HG03135 (cell line): ENCODE data around the gene CACNA1E.

Experiments used
- ATAC-seq: cut with Tn5 transposase; IDR thresholded peaks from one replicate; pipeline ENCODE4 v1.9.1; 2021; ENCODE audit warnings: mild to moderate bottlenecking, moderate library complexity; ENCODE audit not compliant: unreplicated experiment

CACNA1E gene

DNA sequence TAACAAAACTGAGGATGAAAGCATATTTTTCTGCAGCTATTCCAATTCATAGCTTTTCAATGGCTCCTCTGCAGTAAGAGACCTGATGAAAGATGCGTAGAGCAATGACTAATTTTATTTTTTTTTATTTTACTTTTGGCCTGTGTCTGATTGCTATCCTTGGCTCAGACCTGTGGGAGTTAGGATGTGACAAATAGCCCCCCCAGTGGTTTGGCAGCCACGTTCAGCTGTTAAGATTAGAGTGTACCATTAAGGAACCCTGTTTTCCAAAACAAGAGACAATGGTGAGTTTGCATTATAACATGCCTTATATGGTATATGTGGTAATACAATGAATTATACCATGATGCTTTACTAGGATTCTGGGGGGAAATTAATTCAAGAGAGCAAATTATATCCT, 264.7 kb downstream of the CACNA1E start:
- ATAC-seq: no peak

DNA sequence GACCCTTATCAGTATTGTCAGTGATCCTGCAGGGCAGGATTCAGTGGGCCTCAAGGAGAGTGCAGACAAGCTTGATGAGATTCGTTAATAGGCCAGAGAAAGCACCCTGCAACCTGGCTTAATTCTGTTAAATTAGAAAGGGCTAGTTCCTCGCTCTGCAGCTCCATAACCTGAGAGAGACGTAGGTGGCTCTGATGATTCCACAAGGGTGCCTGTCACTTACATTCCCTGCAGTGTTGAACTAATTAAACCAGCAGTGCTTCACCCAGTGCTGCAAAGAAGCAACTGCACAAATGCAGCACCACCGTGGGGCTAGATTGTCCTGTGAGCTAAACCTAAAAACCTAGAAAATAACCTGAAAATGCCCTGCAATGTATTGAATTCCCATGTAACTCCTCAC, 270.8 kb downstream of the CACNA1E start:
- no peak for ATAC-seq

DNA sequence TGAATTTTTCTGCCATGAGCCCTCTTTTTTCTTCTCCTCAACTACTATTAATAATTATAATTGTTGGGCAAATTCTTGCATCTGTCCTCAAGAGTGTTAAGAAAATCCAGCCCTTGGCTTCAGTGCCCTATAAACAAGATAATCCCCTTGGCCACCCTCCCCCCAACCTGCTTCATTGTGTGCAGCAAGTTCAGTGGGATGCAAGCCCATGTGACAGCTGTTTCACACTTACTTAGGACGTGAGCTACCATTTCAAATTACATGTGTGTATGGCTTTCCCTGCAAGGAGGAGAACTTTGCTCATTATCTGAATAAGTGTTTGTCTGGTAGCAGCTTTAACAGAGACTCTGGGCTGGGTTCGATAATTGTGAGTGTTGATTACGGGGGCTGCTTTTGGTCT, 276.2 kb downstream of the CACNA1E start:
- no peak for ATAC-seq

DNA sequence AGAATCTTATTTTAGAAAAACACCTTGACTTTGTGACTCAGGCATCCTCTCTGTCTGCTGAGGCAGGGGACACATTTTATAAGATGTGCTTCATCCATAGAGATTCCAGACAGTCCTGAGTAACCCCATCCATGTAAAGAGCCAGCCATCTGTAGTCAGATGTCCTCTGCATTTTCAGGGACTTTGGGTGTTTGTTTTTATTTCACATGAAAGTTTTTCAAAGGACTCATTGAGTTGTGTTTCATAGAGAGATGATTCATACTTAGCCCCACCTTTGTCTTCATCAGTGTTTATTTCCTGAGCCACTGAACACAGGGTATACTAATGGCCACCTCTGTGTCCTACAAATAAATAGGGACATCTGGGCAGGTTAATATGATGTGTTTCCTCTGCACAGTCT, 280.4 kb downstream of the CACNA1E start:
- no peak for ATAC-seq

DNA sequence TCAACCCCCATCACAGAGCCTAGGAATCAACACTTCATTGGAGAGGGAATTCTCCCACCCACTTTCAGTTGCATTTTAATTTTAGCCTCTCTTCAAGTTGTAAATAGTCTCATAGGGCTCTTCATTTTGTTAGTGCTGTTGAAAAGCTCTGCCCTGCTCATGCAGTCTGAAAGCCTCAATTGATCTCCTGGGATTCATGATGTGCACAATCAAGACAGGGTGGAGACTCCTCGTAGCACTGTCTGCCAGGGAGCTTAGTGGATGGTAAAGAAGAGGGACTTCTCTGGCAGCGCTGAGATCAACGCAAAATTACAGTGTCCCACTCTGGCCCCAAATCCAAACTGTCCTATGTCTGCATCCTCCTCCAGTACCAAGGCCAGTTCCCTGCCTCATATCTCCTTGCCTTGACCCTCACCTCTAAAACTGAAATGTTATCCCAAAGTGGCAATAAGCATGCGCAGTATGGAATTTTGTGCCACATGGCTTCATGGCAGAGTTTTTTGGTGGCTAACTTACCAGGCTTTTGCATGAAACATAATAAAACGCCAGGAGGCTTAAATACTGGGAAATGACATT, 282.2 kb downstream of the CACNA1E start:
- no peak for ATAC-seq

DNA sequence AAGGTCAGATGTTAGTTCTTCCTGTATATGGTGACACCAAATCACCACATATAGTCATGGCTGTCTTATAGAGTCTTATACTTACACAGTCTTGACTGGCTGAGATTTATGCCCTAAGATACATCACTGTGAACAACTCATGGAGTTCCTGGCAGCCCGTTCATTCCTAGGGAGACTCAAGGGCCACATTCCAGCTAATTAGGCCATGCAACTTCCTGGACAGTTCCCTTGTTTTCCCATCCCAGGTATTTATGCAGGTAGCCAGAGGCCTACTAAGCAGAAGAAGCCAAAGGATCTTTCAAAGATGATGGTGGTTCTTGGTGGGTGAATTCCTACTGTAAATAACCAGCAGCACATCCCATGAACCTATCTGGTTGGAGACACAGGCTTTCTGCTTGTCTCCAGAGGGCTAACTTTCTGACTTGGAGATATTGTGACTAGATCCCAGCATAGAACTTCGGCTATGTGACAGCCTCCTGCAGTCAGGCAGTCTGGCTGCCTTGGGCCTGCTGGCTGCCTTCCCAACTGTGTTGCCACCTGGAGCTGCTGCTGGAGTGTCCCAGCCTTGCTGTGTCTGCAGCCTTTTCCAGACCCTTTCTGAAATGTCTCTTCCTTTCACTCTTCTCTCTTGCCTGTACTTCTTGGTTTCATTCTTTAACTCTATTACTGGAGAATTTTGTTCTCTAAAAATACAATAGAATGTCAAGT, 283.8 kb downstream of the CACNA1E start:
- ATAC-seq: no peak

DNA sequence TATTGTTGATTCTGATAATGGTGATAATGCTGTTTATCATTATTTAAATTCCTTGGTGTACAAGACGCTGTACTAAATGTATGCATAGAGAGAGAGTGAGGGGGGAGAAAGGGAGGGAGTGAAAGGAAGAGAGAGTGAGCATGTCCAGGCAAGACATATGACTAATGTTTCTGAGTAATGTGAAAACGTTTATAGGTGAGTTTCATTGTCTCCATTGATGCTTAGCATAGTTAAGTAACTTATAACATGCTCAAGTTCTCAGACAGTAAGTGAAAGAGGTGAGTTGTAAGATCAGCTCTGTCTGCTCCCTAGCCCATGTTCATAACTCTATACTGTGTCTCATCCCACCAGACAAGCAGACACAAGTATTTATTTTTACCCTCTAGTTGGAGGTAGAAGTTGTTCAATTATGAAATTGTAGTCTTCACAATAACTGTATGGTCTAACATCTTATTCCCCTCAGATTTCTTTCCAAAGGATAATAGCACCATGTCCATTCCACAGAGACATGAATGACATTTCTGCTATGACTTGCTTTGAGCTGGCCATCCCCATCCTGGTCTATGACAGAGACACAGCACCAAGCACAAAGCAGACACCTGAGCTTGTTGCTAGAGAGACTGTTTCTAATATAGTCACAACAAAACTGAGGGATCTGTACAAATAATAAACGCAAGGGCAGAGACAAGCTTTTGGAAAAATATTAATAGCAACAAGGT, 285.1 kb downstream of the CACNA1E start:
- no peak for ATAC-seq

DNA sequence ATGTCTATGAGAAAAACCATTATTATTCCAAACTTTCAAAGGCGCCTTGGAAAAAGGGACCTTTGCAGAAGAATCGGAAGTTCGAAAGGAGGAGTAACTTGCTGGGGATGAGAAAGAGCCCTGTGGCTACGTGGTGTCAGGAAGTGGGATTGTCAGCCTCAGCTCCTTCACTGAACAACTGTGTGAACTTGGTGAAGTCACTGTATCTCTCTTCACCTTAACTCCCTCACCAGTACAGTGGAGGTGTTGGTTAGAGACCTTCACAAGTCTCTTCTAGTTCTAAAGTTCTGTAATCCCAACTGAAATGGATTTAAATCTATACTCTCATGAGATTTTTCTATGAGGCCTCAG, 285.6 kb downstream of the CACNA1E start:
- ATAC-seq: no peak

DNA sequence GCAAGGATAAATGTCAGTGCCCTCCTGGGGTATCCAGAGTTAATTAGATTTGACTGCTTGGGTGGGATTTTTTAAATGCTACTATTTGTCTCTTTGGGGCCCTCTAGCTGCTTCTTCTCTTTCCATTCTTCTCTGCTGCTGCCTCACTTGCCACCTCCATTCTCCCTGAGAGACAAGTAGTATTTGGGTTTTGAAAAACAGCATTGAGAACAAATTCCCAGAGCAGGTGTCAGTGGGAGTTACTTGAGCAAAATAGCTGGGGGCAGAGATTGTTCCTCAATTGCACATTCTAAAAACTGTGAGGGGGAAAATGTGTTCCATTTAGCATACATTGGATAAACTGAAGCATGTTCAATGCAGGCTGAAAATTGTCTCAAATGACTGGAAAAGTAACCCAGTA, 286.5 kb downstream of the CACNA1E start:
- no peak for ATAC-seq

DNA sequence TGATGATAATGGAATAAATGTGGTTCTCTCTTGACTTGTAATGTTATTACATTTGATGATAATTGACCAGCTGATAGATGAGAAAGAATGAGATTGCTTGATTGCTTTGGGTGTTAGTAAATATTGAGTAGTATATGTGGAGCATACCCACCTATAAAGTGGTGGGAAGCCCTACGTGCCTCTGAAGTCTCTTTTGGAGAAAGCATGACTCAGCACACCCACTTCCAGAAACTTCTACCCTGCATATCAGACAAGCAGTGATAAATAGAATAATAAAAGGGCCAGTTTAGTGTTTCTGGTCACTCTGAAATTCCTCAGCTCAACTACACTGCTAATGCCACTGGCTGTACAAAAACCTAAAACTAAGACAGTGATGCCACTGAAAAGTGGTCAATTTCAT, 289.4 kb downstream of the CACNA1E start:
- no peak for ATAC-seq

DNA sequence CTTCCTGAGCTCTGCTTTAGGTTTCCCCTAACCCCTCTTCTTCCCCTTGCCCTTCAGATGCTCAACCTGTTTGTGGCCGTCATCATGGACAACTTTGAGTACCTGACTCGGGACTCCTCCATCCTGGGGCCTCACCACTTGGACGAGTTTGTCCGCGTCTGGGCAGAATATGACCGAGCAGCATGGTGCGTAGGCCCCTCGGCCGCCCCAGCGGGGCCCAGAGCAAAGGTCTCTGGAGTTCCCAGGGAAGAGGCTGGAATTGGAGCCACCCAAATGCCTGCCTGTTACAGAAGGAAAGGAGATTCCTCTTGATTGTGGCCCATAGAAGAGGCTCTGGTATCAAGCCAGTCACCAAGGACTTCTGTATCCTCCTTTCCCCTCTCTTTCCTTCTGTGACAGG, 292.7 kb downstream of the CACNA1E start:
- ATAC-seq: no peak

DNA sequence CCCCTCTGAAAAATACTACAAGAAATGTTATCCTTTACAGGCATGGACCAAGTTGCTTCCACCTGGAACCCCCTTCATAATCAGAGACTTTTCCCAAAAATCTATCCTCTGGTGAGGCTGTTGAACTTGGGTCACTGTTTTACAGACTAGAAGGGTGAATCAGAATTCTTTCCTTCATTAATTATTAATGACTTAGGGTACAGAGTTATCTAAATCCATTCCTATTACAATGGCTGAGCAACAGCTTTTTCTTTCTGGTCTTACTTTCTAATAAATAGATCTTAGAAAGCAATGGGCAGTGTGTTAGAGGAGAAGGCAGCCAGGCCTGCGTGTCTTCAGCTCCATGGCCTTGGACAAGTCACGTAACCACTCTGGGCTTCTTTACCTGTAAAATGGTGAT, 294.0 kb downstream of the CACNA1E start:
- ATAC-seq: no peak

DNA sequence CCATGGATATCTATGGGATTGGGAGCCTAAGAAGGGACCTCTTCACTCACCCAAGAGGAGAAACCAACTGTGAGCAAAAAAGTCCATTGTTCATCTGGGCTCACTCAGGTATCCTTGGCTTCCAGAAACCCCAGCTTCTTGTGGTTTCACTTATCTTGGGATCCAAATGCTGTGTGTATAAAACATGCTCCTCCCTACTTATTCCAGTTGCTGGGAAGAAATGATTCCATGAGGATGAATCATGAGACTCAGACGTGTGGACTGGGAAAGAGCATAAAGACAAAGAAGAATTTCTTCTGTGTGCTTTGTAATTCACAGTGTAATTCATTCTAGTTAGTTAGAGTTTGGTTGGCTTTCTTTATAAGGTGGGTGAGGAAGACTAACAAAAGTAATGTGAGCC, 294.5 kb downstream of the CACNA1E start:
- no peak for ATAC-seq

DNA sequence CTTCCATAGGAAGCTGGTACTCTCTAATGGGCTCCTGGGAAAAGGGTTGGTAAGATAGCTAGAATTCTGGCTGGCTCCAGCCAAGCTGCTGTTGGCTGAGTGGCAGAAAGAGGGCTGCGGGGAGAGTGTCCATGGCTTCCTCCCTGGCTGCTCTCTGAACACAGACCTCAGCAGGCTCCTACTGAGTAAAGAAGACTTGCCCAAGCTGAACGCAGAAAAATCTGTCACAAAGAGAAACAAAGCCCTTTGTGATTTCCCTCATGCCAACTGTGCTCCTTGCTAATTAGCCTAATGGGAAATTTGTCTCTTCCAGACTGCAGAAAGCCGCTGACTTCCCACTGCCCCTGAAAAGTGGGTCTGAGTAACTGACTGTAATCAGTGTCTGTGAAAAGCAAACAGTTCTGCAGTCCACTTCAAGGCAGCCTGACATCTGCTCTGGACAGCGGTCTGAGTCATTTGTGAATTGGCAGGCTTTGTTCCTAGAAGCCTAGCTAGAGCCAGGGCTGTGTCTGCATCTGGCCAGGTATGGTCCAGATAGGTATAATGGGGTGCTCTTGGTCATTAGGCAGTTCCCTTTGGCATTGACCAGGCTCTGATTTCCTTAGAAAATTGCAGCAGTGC, 295.4 kb downstream of the CACNA1E start:
- ATAC-seq: no peak

DNA sequence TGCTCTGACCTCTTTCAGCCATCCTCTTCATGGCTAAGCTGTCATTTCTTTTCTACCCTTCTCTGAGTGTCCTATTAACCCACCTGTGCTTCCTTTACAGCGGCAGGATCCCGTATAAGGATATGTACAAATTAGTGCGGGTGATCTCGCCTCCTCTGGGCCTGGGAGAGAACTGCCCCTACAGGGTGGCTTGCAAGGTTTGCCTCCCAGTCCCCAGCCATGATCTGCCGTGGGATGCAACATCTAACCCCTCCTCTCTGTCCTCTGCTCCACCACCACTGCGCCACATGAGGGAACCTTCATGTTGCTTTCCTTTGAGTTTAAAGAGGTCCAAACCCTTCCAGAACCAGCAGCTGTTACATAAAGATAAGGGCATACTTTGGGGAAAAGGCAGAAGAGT, 296.0 kb downstream of the CACNA1E start:
- ATAC-seq: no peak

DNA sequence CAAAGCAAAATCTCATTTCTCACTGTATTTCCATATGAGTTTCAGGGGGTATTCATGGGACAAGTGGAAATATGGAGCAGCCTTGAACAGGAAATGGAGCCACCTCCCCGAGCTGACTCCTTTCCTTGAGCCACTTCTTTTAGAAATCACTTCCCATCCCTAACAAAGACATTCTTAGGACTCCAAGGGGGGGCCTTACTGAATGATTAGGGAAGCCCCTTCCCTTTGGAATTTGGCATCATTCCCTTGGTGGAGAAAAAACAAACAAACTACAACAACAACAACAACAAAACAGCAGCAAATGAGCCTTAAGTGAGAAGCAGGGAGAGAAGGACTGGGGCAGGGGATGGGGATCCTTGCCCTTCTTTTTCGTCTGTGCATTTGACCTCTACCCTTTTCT, 299.9 kb downstream of the CACNA1E start:
- no peak for ATAC-seq

DNA sequence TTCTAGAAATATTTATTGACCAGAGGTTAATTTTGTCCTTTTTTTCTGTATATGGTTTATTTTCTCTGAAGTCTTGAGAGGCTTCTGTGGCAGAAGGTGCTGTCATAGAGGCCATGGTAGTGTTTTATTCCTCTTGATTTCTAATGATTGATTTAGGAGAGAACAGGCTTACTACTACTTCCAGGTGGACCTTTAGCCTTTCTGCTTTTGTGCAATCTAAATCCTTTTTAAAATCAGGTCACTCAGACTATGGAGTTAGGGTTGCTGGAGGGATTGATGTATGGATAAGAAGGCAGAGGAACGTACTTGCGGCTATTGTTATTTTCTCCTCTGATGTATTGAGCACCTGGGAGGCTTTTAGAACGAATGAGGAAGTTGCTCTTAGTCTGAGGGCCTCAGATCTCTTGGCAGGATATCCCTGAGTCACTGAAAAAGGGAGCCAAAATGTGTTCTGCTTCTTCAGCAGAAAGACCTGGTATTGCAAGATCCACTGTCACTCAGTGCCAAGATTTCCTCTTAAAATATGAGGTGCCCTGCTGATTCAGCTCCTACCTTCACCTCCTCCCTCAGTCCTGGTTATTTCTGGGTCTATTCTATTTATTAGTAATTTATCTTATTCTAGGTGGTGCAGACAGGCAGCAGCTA, 300.8 kb downstream of the CACNA1E start:
- ATAC-seq: no peak

DNA sequence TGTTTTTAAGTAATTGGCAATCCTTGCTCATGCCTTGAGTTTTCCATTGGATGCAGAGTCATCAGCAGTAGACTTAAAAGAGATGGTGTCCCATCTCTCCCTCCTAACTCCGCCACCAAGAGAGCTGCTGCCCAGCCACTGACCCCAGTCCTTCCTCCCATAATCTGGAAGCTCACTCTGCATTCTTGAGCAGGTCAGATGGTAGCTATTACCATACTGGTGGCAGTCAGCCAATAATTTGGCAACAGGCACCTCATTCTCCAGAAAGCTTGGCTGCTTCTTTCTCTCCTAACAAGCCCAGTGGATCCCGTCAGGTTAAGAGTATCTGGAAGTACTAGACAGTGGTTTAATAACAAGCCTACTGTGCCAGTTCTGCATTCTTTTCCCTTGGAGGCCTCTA, 306.1 kb downstream of the CACNA1E start:
- no peak for ATAC-seq

DNA sequence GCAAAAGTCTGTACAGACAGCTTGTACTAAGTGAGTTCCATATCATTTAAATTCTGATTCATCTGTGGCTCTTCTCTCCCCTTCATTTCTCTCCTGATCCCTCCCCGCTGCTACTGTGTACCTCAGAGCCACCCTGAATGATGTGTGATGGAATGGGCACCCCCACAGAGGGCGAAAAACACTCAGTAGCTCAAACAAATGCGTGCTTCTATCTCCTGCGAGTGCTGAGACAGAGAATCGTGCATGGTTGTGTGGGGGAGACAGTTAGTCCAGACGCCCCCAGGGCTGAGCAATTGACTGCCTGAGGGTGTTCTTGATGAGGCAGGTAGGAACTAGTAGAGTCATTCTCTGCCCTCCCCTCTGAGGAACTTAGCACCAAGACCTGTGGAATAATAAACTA, 308.4 kb downstream of the CACNA1E start:
- ATAC-seq: no peak

DNA sequence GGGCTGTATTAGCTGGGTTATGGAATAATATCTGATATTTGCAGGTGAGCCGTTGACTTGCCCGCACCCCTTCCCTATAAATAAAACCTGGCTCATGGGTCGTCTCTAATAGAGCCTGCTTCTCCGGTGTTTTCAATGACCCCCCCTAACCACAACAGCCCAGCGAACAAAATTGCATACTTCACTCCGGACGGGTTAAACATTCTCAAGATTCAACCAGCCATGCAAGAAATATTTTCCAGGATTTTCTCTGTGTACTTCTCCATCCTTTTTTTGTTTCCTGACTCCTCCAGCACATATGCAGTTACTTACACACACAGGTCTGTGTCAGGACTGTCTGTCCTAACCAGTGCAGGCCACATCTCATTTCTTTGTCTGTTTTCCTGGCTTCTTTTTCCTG, 310.5 kb downstream of the CACNA1E start:
- ATAC-seq: no peak

DNA sequence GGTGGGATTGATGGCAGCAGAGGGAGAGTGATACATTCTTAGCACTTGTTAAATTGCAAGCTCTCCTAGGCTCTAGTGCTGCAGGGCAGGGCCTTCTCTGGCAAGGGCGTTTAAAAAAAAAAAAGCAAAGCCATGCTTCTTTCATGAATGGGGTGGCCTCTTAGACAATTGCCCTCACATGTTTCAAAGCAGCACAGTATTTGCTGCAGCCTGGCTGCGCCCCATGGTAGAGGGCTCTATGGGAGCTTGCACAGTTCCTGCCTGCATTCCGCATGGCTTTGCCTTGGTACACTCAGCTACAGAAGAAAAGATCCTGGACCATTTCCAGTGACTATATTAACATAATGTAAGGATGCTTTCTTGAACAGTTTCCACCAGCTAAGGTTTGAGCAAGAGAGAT, 311.0 kb downstream of the CACNA1E start:
- no peak for ATAC-seq
